Right ventricle myocardium superior (tissue), 1 donor: ENCODE measurements around the gene SERF2. TPM values are rescaled to one million over a fixed set of nuclear protein-coding genes. Genes with fewer than 3 reads are reported as not detected.
"Not testable (repeated sequence)": the region's sequence is repeated elsewhere in the genome, so short reads cannot be mapped to it uniquely, and the experiment has no call there.

Source experiments
- ATAC-seq: fragments of 200-7000 bp; cut with Tn5 transposase; one replicate; pipeline ENCODE4 v1.9.1; 2020; ENCODE audit warnings: mild to moderate bottlenecking; ENCODE audit not compliant: poor library complexity
- DNase-seq: peaks from one replicate; pipeline ENCODE4 v3.0.0-alpha.2; 2020
- intact Hi-C: fragments of 100-400 bp; cut with DNase I; formaldehyde crosslinking; loops from one replicate; pipeline ENCODE4 v1.11.2; 2022
- microRNA-seq: library from miRNA; unstranded; fragments of <30 nt; microRNA quantifications from one replicate; pipeline ENCODE4 v1.2.0, GENCODE V29; 2020
- total RNA-seq: library from RNA; stranded (reverse); fragmentation: NEBNext Ultra II Directional; extraction: Animal tissue kit (Norgen Biotek cat#: 25700); gene quantifications from one replicate; pipeline ENCODE4 v1.2.1, GENCODE V29; 2021
- donor health status: DM: no; HTN: yes; CAD: no; lungs with severe emphysema.

Gene SERF2
- total RNA-seq, 1 donor from 2014 or later = 1,060 TPM

DNA sequence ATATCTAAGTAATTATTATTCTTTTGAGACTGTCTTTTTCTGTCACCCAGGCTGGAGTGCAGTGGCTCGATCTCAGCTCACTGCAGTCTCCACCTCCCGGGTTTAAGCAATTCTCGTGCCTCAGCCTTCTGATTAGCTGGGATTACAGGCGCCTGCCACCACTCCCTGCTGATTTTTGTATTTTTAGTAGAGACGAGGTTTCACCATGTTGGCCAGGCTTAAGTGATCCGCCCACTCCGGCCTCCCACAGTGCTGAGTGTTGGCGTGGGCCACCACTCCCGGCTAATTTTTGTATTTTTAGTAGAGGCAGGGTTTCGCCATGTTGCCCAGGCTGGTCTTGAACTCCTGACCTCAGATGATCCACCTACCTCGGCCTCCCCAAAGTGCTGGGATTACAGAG, 33.2 kb downstream of the SERF2 start:
- ATAC-seq, intact Hi-C loops: not testable (repeated sequence)

DNA sequence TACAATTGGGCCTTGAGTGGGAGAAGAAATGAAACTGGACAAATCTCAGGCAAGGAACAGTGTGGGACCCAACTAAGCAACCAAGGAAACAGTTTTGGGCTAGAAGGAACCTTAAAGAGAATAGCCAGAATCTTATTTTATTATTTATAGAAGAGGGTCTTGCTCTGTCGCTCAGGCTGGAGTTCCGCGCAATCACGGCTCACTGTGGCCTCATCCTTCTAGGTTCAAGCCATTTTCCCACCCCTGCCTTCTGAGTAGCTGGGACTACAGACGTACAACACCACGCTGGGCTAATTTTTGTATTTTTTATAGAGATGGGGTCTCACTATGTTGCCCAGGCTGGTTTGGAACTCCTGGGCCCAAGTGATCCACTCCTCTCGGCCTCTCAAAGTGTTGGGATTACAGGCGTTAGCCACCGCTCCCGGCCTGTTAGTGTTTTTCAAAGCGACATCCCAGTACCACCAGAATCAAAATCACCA, 33.9 kb downstream of the SERF2 start:
- ATAC-seq (no peak), DNase-seq (no peak)
- intact Hi-C loops = no loop called here

More for the DNA sequence above, 33.2 kb downstream of the SERF2 start:
- DNase-seq = not testable (repeated sequence)

GRCh38 chr15:43826508-43827341, 34.6 kb downstream of the SERF2 start, which contains the start of gene WDR76:
TSS of gene WDR76 (plus strand) at chr15:43827002. CDS start at chr15:43827033, 31 bp downstream.
- peak; percentile 91 for DNase-seq
- peak; percentile 87 for ATAC-seq
- intact Hi-C loops = no loop called here

DNA sequence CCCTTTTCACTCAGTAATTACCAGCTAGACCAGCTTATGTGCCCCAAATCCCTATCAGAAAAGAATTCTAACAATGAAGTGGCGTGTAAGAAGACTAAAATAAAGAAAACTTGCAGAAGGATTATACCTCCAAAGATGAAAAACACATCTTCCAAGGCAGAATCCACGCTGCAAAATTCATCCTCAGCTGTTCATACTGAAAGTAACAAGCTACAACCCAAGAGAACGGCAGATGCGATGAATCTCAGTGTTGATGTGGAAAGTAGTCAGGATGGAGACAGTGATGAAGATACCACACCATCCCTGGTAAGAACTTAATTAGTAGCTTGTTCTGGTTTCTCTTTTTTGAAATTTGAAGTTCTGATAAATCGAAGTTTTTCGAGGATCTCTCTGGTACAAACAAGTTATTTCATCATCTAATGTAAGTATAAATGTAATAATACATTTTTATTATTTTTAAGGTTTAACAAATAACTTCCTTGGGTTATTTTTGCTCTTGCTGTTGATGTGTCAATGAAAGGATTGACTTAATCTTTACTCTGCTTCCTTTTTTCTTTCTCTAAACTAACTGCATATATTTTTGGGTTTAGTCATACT, 36.0 kb downstream of the SERF2 start:
- DNase-seq (no peak), ATAC-seq (no peak)
- intact Hi-C loops = no loop called here

- intact Hi-C loops, DNase-seq, ATAC-seq: not testable (repeated sequence)
These were observed 37.9 kb downstream of the SERF2 start for GRCh38 chr15:43829951-43830540.

DNA sequence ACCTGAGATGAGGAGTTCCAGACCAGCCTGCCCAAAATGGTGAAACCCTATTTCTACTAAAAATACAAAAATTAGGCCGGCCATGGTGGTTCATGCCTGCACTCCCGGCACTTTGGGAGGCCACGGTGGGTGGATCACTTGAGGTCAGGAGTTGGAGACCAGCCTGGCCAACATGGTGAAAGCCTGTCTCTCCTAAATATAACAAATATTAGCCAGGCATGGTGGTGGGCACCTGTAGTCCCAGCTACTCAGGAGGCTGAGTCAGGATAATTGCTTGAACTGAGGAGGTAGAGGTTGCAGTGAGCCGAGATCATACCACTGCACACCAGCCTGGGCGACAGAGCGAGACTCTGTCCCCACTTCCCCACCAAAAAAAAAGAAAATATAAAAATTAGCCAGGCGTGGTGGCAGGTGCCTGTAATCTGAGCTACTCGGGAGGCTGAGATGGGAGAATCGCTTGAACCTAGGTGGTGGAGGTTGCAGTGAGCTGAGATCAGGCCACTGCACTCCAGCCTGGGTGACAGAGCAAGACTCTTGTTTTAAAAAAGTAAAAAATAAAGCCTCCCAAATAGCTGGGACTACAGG, 38.7 kb downstream of the SERF2 start:
- intact Hi-C loops, DNase-seq, ATAC-seq: not testable (repeated sequence)

GRCh38 chr15:43831519-43832052, 39.5 kb downstream of the SERF2 start:
- DNase-seq, intact Hi-C loops, ATAC-seq: not testable (repeated sequence)

GRCh38 chr15:43832485-43832884, 40.4 kb downstream of the SERF2 start:
- intact Hi-C loops, DNase-seq, ATAC-seq: not testable (repeated sequence)

DNA sequence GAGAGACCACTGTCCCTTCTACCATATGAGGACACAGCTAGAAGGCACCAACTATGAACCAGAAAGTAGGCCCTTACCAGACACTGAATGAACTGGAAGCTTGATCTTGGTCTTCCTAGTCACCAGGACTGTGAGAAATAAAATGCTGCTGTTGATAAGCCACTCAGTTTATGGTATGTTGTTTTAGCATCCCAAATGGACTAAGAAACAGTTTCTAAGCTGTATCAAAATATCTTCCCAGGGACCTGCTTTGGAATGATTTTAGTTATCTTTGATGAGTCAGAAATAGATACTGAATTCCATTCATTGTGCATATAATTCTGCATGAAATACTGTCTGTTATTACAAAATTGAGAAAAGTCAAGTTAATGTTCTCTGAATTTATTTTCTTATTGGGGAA, 53.3 kb downstream of the SERF2 start:
- DNase-seq (no peak), ATAC-seq (no peak)
- intact Hi-C loops = no loop called here

Small RNA genes within 50 kb of the gene (microRNA-seq; reads per million reads assigned to microRNA genes)
- not detected for gene MIR1282

Other genes with a start within 250 kb of the SERF2 start
- 13.1 TPM for gene PPIP5K1, start 202.1 kb upstream of the SERF2 start, total RNA-seq
- 0.75 TPM for gene CKMT1B, start 198.3 kb upstream of the SERF2 start, total RNA-seq
- not detected for gene STRC, start 173.5 kb upstream of the SERF2 start, total RNA-seq
- gene CATSPER2, start 143.5 kb upstream of the SERF2 start, total RNA-seq = 1.1 TPM
- not detected for gene CKMT1A, start 98.5 kb upstream of the SERF2 start, total RNA-seq
- 131 TPM for gene PDIA3, start 45.9 kb upstream of the SERF2 start, total RNA-seq
- 1.4 TPM for gene ELL3, start 15.4 kb upstream of the SERF2 start, total RNA-seq
- gene SERINC4, start 7.9 kb downstream of the SERF2 start, total RNA-seq = 0.19 TPM
- gene HYPK, start 8.3 kb downstream of the SERF2 start, total RNA-seq = 9.4 TPM
- gene MFAP1, start 32.4 kb downstream of the SERF2 start, total RNA-seq = 16.9 TPM
- 1.6 TPM for gene WDR76, start 34.7 kb downstream of the SERF2 start, total RNA-seq